NCI-H2196 (cell line): ENCODE data around the gene DDTL.

Experiments
- DNase-seq: peaks from one replicate; lab custom pipeline; 2025; ENCODE audit not compliant: unreplicated experiment; lab: John Stamatoyannopoulos, UW

DDTL gene

DNA sequence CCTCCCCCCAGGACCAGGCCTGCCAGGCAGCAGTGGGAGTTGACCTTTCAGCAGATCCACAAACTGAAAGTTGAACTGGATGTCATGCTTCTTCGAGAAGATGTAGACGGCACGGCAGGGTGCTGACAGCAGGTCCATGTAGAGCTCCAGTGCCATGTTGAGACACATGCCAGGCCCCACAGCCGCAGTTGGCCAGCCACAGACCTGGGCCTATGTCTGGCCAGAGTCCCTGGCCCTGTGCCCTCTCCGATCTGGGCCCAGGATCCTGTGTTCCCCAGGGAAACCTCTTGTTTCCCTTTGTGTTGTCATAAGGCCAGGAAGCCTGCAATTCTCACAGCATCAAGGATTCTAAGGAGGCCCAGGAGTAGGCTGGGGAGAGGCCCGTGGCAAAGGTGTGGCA lies 38.5 kb downstream of the DDTL start, which contains the start of gene GSTT4:
Gene GSTT4, minus strand, starts transcription at position 253 of the 400 bp plus-strand sequence. Its CDS starts 97 bp downstream, at position 156.
- DNase-seq: no peak

DNA sequence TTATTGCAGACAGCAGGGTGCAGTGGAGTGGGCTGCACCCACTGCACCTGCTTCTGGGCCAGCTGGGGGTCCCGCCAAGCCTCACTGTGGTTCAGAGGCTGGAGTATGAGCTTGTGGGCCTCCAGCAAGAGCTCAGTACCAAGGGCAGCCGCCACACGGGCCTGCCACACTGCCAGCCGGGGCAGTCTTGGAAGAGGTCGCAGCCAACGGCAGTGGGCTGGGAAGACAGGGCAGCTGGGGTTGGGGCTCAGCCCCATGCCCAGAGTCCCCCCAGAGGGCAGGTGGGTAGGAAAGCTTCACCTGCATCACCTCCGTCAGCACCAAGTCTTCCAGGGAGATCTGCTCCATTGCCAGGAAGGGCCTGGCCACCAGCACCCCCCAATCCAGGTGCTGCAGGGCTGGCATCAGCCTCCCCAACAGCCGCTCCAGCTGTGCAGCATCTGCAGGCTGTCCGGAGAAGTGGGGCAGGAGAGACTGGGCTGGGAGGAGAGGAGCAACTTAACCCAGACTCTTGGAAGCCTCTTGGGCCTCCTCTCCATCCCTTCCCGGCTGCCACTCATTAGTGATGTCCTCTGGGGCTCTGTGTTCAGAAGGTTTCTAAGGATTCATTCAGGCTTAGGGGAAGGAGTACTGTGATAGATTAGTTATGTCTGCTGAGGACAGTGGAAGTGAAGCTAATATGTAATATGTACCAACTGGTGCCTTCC lies 39.7 kb downstream of the DDTL start:
- no peak for DNase-seq

DNA sequence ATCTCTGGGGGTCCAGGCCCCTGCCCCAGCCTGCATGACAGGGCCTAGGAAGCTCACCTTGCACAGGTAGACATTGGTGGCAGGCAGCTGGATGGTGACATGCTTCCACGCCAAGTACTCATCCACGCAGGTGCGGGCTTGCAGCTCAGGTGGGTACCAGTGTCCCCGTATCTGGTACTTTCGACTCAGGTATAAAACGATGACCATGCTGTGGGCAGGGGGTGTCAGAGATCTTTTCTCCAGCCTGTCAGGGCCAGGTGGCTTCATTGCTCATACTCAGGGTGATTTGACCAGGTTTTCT lies 40.2 kb downstream of the DDTL start:
- DNase-seq: no peak

DNA sequence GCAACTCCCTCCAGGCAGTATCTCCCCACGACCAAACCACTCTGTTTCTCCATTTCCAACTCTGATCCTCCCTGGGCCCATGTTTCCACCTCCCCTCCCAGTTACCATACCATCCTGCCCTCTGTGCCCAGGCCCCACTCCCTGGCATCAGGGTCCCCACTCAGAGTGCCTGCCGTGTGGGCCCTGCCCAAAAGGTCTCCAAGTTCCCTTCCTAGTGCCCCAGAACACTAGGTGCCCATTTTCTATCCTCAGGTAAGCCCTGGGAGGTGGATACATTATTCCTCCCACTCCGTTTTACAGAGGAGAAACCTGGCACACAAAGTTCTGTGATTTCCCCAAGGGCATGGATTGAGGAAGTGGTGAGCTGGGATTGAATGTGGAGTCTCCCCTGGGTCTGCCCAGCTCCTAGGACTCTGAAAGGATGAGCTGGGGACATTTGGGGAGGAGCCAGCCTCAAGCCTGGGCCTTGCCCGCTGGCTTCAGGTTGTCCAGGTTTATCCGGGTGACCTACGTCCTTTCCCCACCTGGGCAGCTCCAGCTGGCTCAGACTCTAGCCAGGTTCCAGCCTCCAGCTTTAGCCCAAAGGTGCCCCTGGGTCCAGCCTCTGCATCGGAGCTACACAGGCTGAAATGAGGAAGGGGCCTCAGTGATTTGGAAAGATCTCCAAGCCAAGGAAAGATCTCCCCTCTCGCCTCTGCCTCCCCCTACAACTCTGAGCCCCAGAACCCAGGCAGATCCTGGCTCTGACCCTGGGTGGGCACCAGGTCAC lies 40.7 kb downstream of the DDTL start:
- DNase-seq: no peak

GRCh38 chr22:24008022-24008283 lies 41.3 kb downstream of the DDTL start:
- DNase-seq: no peak

DNA sequence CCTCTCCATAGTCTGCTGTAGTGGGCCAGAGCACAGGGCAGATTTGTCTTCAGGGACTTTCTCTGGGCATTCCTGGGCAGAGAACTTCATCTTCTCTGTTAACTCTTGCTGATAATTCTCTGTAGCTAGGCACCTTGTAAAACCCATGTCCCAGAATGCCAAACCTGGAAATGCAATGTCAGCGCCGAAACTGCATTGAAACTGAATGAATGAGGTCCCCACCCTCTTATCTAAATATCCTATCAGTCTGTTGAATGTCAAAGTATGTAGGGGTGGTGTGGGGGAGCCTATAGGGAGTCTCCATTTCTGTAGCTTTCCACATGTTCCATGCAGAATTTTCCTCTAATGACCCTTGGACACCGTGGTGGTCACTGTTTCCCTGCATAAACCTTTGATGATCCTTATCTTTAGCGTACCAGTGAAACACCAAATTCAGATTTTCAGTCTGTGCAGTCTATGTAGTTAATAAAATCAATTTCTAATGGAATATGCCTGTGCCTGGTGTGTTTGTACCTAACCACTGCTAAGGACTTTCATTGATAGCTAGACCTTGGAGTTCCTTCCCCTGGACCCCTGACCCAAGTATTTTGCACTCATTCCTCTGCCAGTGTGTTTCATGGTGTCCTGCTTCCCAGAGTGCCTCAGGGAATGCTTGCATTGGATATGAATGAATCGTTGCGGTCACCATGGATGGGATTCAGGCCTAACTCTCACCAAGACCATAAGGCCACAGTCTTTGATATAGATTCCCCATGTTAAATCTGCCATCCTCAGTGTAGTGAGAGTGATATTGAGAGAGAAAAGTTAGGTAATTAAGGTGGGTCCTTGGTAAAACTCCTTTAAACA lies 41.9 kb downstream of the DDTL start:
- DNase-seq: no peak

GRCh38 chr22:24009227-24010017 lies 42.7 kb downstream of the DDTL start:
- DNase-seq: no peak

DNA sequence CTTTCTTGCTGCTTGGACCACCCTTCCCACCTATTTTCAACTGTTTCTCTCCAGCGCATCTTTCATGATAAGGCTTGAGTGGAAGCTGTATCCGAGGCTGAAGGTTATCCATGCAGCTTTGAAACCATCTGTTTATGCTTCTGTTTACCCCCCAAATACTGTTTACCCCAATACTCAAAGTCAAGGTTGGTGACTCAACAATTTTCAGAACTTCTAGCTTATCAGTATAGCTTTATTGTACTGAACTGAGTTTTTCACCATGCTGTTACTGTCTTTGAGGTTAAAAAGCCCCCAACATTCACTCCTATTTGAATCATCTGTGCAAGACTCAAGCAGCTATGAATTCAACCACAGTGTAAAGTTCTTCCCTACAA lies 43.3 kb downstream of the DDTL start:
- DNase-seq: no peak

- DNase-seq: no peak
Measured at GRCh38 chr22:24011735-24012068, 45.0 kb downstream of the DDTL start.

DNA sequence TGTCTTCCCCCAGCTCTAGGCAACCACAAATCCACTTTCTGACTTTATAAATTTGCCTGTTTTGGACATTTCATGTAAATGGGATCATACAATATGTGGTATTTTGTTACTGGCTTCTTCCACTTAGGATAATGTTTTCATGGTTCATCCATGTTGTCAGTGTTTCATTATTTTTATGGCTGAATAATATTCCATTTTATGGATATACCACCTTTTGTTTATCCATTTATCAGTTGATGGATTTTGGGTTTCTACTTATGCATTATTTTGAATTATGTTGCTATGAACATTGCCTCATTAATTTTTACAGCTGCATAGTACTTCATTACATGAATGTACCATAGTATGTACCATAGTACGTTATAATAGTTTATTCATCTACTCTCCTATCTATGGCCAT lies 49.5 kb downstream of the DDTL start:
- DNase-seq: no peak

GRCh38 chr22:24021304-24021703 lies 54.6 kb downstream of the DDTL start:
- no peak for DNase-seq
